Thyroid gland (tissue), 4 donors: Measurements from ENCODE around the gene GID4. TPM values are rescaled to one million over a fixed set of nuclear protein-coding genes. Genes with fewer than 3 reads are reported as not detected.

Experiments used
- DNase-seq, 2 donors: peaks; one replicate each; pipeline ENCODE4 v3.0.0-alpha.2; 2019
- H3K27ac ChIP-seq, 3 donors: fragments of 200-600 bp; sonication (generic); 1 replicate in 2 of 3; 2 replicates in 1 of 3; pipeline ENCODE4 v1.5.1; 2016 to 2019; ENCODE audit warnings: mild to moderate bottlenecking in 1 of 3, moderate library complexity in 1 of 3
- H3K27me3 ChIP-seq: fragments of 200-600 bp; sonication (generic); one replicate; pipeline ENCODE4 v1.5.1; 2019
- H3K36me3 ChIP-seq, 2 donors: fragments of 200-600 bp; sonication (generic); one replicate each; pipeline ENCODE4 v1.5.1; 2016 to 2019
- H3K4me1 ChIP-seq, 2 donors: fragments of 200-600 bp; sonication (generic); one replicate each; pipeline ENCODE4 v1.5.1; 2017 to 2019
- H3K4me3 ChIP-seq, 3 donors: fragments of 200-600 bp; sonication (generic); replicated peaks in 1 of 3; 1 replicate in 2 of 3; 2 replicates in 1 of 3; pipeline ENCODE4 v1.5.1; 2016; ENCODE audit warnings: mild to moderate bottlenecking in 1 of 3
- H3K9me3 ChIP-seq: fragments of 200-600 bp; sonication (generic); one replicate; pipeline ENCODE4 v1.5.1; 2017
- POLR2A ChIP-seq, 2 donors: fragments of 450-650 bp; IDR thresholded peaks; one replicate each; pipeline ENCODE4 v1.6.1; 2017; ENCODE audit warnings: antibody characterized with exemption in 2 of 2, mild to moderate bottlenecking in 2 of 2, moderate library complexity in 1 of 2
- WGBS, 2 donors: methylation state at CpG; one replicate each; pipeline ENCODE4 v1.1.5; 2017; 5-methylcytosine and 5-hydroxymethylcytosine counted together
- intact Hi-C: fragments of 100-400 bp; cut with DNase I; formaldehyde crosslinking; loops from one replicate; pipeline ENCODE4 v1.15.1; 2023
- total RNA-seq, 4 donors: library from RNA; depleted of rRNA; stranded (reverse); fragments of >200 nt; gene quantifications; one replicate each; pipeline ENCODE4 v1.2.3, GENCODE V29; 2016
- TF ChIP-seq, protein P1 (sequence below), 6 experiments: fragments of 200-600 bp in 3 of 6; fragments of 450-650 bp in 3 of 6; sonication (generic) in 3 of 6; IDR thresholded peaks; one replicate each; pipeline ENCODE4 v1.5.1; 2016 to 2019; ENCODE audit warnings: antibody characterized with exemption in 6 of 6, mild to moderate bottlenecking in 2 of 6, inconsistent platforms in 1 of 6, moderate library complexity in 1 of 6

The GID4 gene
- total RNA-seq, 4 donors from 2014 or later, result 12.6 to 16.8 (median 13.5) TPM

DNA sequence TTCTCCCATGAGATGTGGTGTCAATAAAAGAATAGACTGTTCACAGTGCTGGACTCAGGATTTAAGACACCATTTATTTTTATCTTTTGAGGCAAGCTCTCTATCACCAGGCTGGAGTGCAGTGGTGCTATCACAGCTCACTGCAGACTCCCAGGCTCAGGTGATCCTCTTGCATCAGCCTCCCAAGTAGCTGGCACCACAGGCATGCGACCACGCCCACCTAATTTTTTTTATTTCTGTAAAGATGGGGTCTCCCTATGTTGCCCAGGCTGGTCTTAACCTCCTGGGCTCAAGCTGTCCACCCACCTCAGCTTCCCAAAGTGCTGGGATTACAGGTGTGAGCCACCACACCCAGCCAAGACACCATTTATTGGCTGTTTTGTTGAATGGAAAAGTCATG is 29.9 kb downstream of the GID4 start:
- Histone ChIP-seq H3K27me3 (no peaks in the 10 kb centered on the region), H3K36me3 (peaks cover 10 to 11% of the 10 kb centered on the region in 2 donors), H3K27ac (no peak overlapping the region), H3K4me1 (peaks cover 0 to 6% of the 10 kb centered on the region in 2 donors), H3K4me3 (no peak overlapping the region), H3K9me3 (no peaks in the 10 kb centered on the region)
- no peak for DNase-seq
- TF ChIP-seq, protein P1, sequence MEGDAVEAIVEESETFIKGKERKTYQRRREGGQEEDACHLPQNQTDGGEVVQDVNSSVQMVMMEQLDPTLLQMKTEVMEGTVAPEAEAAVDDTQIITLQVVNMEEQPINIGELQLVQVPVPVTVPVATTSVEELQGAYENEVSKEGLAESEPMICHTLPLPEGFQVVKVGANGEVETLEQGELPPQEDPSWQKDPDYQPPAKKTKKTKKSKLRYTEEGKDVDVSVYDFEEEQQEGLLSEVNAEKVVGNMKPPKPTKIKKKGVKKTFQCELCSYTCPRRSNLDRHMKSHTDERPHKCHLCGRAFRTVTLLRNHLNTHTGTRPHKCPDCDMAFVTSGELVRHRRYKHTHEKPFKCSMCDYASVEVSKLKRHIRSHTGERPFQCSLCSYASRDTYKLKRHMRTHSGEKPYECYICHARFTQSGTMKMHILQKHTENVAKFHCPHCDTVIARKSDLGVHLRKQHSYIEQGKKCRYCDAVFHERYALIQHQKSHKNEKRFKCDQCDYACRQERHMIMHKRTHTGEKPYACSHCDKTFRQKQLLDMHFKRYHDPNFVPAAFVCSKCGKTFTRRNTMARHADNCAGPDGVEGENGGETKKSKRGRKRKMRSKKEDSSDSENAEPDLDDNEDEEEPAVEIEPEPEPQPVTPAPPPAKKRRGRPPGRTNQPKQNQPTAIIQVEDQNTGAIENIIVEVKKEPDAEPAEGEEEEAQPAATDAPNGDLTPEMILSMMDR (IDR thresholded peaks at IDR 0.05), result no peak
- no peak for TF ChIP-seq POLR2A (IDR thresholded peaks at IDR 0.05)
- WGBS, 2 donors, result 95 to 100% methylated on average over 2 of the region's 2 CpGs
- intact Hi-C loops, result no loop called here

DNA sequence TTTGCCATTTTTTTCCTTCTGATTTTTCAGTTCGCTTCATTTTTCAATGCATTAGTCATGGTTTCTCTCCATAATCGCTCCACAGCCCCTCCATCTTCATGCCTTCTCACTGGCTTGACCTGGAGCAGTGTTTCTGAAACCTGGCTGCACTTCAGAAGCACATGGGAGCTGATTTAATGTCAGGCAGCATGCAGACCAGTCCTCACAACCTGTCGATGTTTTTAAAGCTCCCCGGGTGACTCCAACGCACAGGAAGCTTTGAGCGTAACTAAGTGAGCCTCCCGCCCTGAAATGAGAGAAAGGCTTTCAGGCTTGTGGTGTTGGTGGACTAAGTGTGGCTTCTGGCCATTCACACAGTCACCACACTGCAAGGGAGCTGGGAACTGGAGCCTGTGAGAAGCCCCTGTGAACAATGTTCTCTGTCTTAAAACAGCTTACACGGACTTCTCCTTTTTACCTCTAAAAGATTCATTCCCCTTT is 31.7 kb downstream of the GID4 start:
- no peak overlapping the region for H3K27ac ChIP-seq
- H3K4me3 ChIP-seq, result no peak overlapping the region
- TF ChIP-seq, protein P1 (IDR thresholded peaks at IDR 0.05), result no peak
- H3K27me3 ChIP-seq, result no peaks in the 10 kb centered on the region
- intact Hi-C loops, result no loop called here
- H3K36me3 ChIP-seq, result peaks cover 0 to 2% of the 10 kb centered on the region in 2 donors
- no peaks in the 10 kb centered on the region for H3K9me3 ChIP-seq
- DNase-seq, result peak; percentile 43 to 44
- peaks cover 0 to 6% of the 10 kb centered on the region in 2 donors for H3K4me1 ChIP-seq
- WGBS, 2 donors, result 7 to 9% methylated on average over 8 of the region's 8 CpGs

DNA sequence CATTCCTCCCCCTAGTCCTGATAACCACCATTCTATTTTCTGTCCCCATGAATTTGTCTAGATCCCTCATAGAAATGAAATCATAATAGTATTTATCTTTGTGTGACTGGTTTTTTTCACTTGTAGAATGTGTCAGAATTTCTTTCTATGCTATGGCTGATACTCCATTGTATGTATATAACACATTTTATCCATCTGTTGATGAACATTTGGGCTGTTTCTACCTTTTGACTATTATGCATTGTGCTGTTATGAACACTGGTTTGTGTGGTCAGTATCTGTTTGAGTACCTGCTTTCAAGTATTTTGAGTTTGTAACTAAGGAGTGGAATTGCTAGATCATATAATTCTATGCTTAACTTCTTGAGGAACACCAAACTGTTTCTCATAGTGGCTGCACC is 32.5 kb downstream of the GID4 start:
- Histone ChIP-seq H3K4me1 (peaks cover 0 to 6% of the 10 kb centered on the region in 2 donors), H3K9me3 (no peaks in the 10 kb centered on the region), H3K4me3 (no peak overlapping the region), H3K27me3 (no peaks in the 10 kb centered on the region), H3K36me3 (no peaks in the 10 kb centered on the region), H3K27ac (no peak overlapping the region)
- no peak for DNase-seq
- intact Hi-C loops, result no loop called here
- TF ChIP-seq POLR2A (IDR thresholded peaks at IDR 0.05), result no peak
- TF ChIP-seq, protein P1 (IDR thresholded peaks at IDR 0.05), result no peak

DNA sequence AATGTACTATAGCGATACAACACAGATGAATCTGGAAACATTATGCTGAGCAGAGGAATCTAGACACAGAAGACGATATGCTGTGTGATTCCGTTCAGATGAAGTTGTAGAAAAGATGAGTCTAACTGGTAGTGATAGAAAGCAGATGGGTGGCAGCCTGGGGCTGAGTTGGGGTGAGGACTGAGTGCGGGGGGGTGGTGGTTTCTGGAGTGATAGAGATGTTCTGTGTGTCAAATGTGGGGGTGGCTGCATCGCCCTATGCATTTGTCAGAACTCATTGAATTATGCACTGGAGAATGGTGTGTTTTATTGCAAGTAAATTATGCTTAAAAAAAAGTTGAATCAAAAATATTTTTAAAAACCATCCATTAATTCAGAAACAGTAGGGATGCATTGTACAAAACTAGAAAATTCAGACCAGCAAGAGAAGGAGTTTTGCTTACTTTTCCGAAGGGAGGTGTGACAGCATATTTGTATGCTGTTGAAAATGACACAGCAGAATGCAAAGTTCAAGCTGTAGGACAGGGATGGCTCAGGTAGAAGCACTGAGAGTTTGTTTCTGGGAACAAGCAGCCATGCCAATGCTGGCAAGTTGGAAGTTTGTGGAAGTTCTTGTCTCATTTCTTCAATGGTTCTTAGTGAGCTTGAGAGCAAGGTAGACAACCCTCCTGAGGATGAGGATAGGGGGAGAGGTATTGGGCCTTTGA is 35.5 kb downstream of the GID4 start:
- no peak overlapping the region for H3K4me3 ChIP-seq
- WGBS, 2 donors, result 85 to 91% methylated on average over 6 of the region's 6 CpGs
- H3K9me3 ChIP-seq, result no peaks in the 10 kb centered on the region
- no peaks in the 10 kb centered on the region for H3K36me3 ChIP-seq
- H3K4me1 ChIP-seq, result peaks cover 0 to 6% of the 10 kb centered on the region in 2 donors
- H3K27ac ChIP-seq, result no peak overlapping the region
- intact Hi-C loops, result no loop called here
- H3K27me3 ChIP-seq, result no peaks in the 10 kb centered on the region
- DNase-seq, result no peak
- no peak for TF ChIP-seq POLR2A (IDR thresholded peaks at IDR 0.05)
- TF ChIP-seq, protein P1 (IDR thresholded peaks at IDR 0.05), result no peak

DNA sequence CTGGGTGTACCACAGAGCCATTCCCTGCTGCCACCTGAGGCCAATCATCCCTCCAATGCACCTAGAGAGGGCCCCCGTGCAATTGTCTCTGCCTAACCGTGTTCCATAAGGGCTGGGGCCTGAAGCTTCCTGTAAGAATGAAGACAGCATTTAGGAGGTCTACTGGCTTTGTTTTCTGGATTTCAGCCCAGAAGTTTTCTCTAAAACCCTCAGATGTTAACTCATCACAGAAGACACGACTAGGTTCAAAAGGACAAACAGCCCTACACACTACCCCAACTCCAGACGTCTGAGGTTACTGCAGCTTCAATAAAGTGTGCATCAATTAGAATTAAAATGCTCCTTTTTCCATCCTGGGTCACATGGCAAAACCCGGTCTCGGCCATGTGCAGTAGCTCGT is 37.7 kb downstream of the GID4 start:
- TF ChIP-seq POLR2A (IDR thresholded peaks at IDR 0.05), result no peak
- TF ChIP-seq, protein P1 (IDR thresholded peaks at IDR 0.05), result no peak
- no peak overlapping the region for H3K27ac ChIP-seq
- intact Hi-C loops, result no loop called here
- no peaks in the 10 kb centered on the region for H3K9me3 ChIP-seq
- no peaks in the 10 kb centered on the region for H3K4me1 ChIP-seq
- 51 to 76% methylated on average over 6 to 7 of the region's 7 CpGs for WGBS, 2 donors
- no peak overlapping the region for H3K4me3 ChIP-seq
- no peaks in the 10 kb centered on the region for H3K27me3 ChIP-seq
- DNase-seq, result no peak
- H3K36me3 ChIP-seq, result no peaks in the 10 kb centered on the region
